SK-N-SH treated with all-trans-retinoic acid at 6 μM for 48 hours (cell line): Measurements from ENCODE around the gene PASK.

ENCODE experiments used
- ARNTL ChIP-seq: fragments of 450-650 bp; formaldehyde crosslinking; IDR thresholded peaks from 2 replicates; pipeline ENCODE4 v1.5.0; 2020; ENCODE audit warnings: low read depth, mild to moderate bottlenecking, moderate library complexity, borderline replicate concordance
- BACH2 ChIP-seq: fragments of 250-450 bp; sonication (Bioruptor Pico); IDR thresholded peaks from 2 replicates; pipeline ENCODE4 v1.9.0; 2021; ENCODE audit warnings: mild to moderate bottlenecking, borderline replicate concordance
- CSDC2 ChIP-seq: fragments of 250-450 bp; sonication (Bioruptor Pico); IDR thresholded peaks from 2 replicates; pipeline ENCODE4 v1.5.0; 2020; ENCODE audit warnings: mild to moderate bottlenecking, moderate library complexity
- GLIS3 ChIP-seq: fragments of 250-450 bp; sonication (Bioruptor Pico); IDR thresholded peaks from 2 replicates; pipeline ENCODE4 v1.5.0; 2020; ENCODE audit warnings: mild to moderate bottlenecking, moderate library complexity
- OSR1 ChIP-seq: fragments of 250-450 bp; sonication (Bioruptor Pico); IDR thresholded peaks from 2 replicates; pipeline ENCODE4 v1.8.0; 2022; ENCODE audit warnings: moderate library complexity, mild to moderate bottlenecking, inconsistent platforms
- PPARA ChIP-seq: fragments of 250-450 bp; sonication (Bioruptor Pico); IDR thresholded peaks from 2 replicates; pipeline ENCODE4 v1.5.0; 2020; ENCODE audit warnings: mild to moderate bottlenecking, borderline replicate concordance
- TCF4 ChIP-seq: fragments of 250-450 bp; sonication (Bioruptor Pico); IDR thresholded peaks from 2 replicates; pipeline ENCODE4 v1.8.0; 2021; ENCODE audit warnings: mild to moderate bottlenecking, moderate library complexity, borderline replicate concordance
- TOX ChIP-seq: fragments of 250-450 bp; sonication (Bioruptor Pico); IDR thresholded peaks from 2 replicates; pipeline ENCODE4 v1.8.0; 2021; ENCODE audit warnings: mild to moderate bottlenecking, moderate library complexity, borderline replicate concordance
- ZFP30 ChIP-seq: fragments of 450-650 bp; formaldehyde crosslinking; IDR thresholded peaks from 2 replicates; pipeline ENCODE4 v1.5.0; 2022; ENCODE audit warnings: mild to moderate bottlenecking, moderate library complexity
- ZNF565 ChIP-seq: fragments of 450-650 bp; formaldehyde crosslinking; conservative IDR thresholded peaks from 2 replicates; pipeline ENCODE4 v1.5.0; 2020; ENCODE audit warnings: low read depth, mild to moderate bottlenecking, moderate library complexity
- ZNF70 ChIP-seq: fragments of 450-650 bp; formaldehyde crosslinking; IDR thresholded peaks from 2 replicates; pipeline ENCODE4 v1.5.0; 2020; ENCODE audit warnings: mild to moderate bottlenecking, moderate library complexity
- ZNF8 ChIP-seq: fragments of 450-650 bp; formaldehyde crosslinking; IDR thresholded peaks from 2 replicates; pipeline ENCODE4 v1.5.0; 2020; ENCODE audit warnings: mild to moderate bottlenecking, moderate library complexity
- TF ChIP-seq, protein P1 (sequence below): fragments of 250-450 bp; sonication (Bioruptor Pico); IDR thresholded peaks from 2 replicates; pipeline ENCODE4 v1.8.0; 2020; ENCODE audit warnings: mild to moderate bottlenecking, moderate library complexity, borderline replicate concordance
- TF ChIP-seq, protein P2 (sequence below): fragments of 250-450 bp; sonication (Bioruptor Pico); IDR thresholded peaks from 2 replicates; pipeline ENCODE4 v1.5.0; 2020; ENCODE audit warnings: mild to moderate bottlenecking, moderate library complexity

DNA sequence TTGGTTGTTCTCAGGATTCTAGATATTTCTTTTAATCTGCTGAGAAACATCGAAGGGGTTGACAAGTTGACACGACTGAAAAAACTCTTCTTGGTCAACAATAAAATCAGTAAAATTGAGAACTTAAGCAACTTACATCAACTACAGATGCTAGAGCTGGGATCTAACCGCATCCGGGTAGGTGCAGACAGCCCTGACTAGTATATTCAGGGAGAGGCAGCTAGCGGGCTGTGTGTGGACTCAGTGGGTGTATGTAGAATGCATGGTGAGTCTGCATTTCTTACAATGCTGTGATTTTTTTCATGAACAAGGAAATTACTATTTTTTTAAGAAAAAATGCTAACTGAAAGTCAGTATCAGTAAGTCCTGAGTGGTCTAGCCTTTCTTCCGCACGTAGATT is 11.0 kb upstream of the PASK start:
- TF ChIP-seq PPARA (CRISPR knock-in tag): no peak
- no peak for TF ChIP-seq GLIS3
- TF ChIP-seq, protein P1, sequence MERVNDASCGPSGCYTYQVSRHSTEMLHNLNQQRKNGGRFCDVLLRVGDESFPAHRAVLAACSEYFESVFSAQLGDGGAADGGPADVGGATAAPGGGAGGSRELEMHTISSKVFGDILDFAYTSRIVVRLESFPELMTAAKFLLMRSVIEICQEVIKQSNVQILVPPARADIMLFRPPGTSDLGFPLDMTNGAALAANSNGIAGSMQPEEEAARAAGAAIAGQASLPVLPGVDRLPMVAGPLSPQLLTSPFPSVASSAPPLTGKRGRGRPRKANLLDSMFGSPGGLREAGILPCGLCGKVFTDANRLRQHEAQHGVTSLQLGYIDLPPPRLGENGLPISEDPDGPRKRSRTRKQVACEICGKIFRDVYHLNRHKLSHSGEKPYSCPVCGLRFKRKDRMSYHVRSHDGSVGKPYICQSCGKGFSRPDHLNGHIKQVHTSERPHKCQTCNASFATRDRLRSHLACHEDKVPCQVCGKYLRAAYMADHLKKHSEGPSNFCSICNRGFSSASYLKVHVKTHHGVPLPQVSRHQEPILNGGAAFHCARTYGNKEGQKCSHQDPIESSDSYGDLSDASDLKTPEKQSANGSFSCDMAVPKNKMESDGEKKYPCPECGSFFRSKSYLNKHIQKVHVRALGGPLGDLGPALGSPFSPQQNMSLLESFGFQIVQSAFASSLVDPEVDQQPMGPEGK: no peak
- no peak for TF ChIP-seq TCF4 (CRISPR knock-in tag)
- no peak for TF ChIP-seq ZNF8 (CRISPR knock-in tag)
- no peak for TF ChIP-seq ZFP30 (CRISPR knock-in tag)
- no peak for TF ChIP-seq ZNF70 (CRISPR knock-in tag)
- no peak for TF ChIP-seq ZNF565
- TF ChIP-seq, protein P2, sequence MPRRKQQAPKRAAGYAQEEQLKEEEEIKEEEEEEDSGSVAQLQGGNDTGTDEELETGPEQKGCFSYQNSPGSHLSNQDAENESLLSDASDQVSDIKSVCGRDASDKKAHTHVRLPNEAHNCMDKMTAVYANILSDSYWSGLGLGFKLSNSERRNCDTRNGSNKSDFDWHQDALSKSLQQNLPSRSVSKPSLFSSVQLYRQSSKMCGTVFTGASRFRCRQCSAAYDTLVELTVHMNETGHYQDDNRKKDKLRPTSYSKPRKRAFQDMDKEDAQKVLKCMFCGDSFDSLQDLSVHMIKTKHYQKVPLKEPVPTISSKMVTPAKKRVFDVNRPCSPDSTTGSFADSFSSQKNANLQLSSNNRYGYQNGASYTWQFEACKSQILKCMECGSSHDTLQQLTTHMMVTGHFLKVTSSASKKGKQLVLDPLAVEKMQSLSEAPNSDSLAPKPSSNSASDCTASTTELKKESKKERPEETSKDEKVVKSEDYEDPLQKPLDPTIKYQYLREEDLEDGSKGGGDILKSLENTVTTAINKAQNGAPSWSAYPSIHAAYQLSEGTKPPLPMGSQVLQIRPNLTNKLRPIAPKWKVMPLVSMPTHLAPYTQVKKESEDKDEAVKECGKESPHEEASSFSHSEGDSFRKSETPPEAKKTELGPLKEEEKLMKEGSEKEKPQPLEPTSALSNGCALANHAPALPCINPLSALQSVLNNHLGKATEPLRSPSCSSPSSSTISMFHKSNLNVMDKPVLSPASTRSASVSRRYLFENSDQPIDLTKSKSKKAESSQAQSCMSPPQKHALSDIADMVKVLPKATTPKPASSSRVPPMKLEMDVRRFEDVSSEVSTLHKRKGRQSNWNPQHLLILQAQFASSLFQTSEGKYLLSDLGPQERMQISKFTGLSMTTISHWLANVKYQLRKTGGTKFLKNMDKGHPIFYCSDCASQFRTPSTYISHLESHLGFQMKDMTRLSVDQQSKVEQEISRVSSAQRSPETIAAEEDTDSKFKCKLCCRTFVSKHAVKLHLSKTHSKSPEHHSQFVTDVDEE (CRISPR knock-in tag): no peak
- TF ChIP-seq ARNTL (CRISPR knock-in tag): no peak
- TF ChIP-seq TOX (CRISPR knock-in tag): no peak
- no peak for TF ChIP-seq BACH2 (CRISPR knock-in tag)
- no peak for TF ChIP-seq OSR1 (CRISPR knock-in tag)
- TF ChIP-seq CSDC2 (CRISPR knock-in tag): no peak
